GM19397 (cell line): ENCODE results near the gene KIF1C.
"Not testable (repeated sequence)": the region's sequence is repeated elsewhere in the genome, so short reads cannot be mapped to it uniquely, and the experiment has no call there.

ENCODE experiments used
- ATAC-seq: cut with Tn5 transposase; IDR thresholded peaks from one replicate; pipeline ENCODE4 v1.9.1; 2021; ENCODE audit warnings: mild to moderate bottlenecking, moderate library complexity; ENCODE audit not compliant: unreplicated experiment

The KIF1C gene

GRCh38 chr17:4999430-5000093, 1.8 kb downstream of the KIF1C start:
- ATAC-seq: no peak

GRCh38 chr17:5000237-5000639, 2.5 kb downstream of the KIF1C start:
- no peak for ATAC-seq

GRCh38 chr17:5002121-5002788, 4.5 kb downstream of the KIF1C start:
- ATAC-seq: no peak

GRCh38 chr17:5003214-5003867, 5.6 kb downstream of the KIF1C start:
- no peak for ATAC-seq

DNA sequence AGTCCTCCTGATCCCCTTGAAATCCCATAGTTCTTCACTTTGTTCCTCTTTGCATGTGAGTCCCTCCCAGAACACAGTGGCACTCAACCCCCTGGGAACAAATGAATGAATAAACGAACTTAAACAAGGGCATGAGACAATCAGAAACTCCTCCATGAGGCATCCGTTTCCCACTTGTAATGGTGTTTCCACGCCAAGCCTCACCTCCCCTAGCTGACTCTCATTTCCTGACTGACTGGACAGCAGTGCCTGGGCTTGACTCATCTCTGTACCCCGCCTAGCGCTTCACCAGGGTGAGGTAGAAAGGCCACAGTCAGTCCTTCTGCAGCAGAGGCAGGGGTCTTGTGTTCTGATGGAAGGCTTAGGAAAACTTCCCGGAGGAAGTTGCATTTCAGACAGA, 14.2 kb downstream of the KIF1C start:
- ATAC-seq: no peak

DNA sequence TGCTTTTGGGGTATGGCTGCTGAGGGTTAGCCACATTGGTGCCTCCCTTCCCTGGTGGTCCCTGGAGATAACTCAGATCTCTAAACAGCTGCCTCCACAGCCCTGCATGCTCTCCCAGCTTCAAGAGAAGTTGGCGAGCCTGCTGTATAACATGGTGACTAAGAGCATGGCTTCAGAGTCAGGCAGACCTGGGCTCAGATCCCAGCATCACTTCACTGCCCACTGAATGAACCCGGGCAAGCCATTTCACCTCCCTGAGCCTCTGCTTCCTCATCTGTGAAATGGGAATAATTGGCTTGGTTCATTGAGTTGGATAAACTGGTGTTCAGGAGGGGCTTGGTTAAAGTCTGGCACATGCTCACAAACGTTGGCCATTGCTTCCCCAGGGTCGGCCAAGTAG, 16.6 kb downstream of the KIF1C start:
- ATAC-seq: no peak

DNA sequence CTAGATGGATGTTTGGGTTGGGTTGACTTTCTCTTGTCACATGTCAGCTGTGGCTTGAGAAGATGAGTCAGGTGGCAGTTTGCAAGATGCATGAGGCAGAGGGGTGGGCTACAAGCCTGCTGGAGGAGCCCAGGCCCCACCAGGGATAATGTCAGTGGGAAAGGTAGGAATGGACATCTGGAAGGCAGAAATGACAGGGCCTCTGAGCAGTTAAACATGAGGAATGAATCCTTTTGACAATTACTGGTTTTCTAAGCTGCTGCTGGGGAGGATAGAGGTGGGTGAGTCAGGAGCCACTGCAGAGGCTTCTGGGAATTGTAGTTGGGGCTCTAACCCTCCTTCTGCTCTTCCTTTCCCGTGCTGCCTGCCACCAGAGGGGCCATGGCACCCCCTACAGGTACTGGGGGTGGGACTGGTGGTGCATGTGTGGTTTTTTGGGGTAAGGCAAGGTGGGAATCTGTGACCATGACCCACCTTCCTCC, 21.8 kb downstream of the KIF1C start:
- ATAC-seq: no peak

DNA sequence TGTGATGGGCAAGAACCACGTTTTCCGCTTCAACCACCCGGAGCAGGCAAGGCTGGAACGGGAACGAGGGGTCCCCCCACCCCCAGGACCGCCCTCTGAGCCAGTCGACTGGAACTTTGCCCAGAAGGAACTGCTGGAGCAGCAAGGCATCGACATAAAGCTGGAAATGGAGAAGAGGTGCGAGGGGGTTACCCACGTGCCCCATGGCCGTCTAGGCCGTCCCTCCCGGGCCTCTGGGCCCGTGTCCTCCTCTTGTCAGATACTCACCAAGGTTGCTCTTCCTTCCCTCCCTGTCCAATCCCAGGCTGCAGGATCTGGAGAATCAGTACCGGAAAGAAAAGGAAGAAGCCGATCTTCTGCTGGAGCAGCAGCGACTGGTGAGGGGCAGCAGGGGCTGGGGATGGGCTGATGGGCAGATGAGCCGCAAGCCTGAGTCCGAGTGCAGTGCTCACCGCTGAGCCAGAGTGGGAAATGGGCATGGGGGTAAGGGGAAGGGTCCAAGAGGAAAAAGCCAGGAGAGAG, 22.8 kb downstream of the KIF1C start:
- ATAC-seq: no peak

- no peak for ATAC-seq
Measured at GRCh38 chr17:5022171-5022711, 24.5 kb downstream of the KIF1C start.

- ATAC-seq: no peak
Measured at GRCh38 chr17:5023588-5024147, 25.9 kb downstream of the KIF1C start.

DNA sequence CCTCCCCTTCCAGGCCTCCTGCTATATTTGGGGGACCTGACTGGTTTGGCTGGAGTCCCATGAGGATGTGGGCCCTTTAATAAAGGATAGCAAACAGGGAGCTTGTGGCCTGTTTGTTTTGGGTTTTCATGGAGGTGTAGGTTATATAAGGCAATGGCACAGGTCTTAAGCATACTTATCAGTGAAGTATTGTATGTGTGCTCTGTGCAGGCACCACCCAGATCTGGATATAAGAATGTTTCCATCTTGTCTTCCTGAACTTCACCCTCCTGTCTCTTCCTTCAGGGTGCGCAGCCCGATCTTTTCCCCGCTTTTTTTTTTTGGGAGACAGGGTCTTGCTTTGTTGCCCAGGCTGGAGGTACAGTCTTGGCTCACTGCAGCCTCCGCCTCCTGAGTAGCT, 26.9 kb downstream of the KIF1C start:
- no peak for ATAC-seq

- no peak for ATAC-seq
Measured at GRCh38 chr17:5027299-5027698, 29.5 kb downstream of the KIF1C start.

DNA sequence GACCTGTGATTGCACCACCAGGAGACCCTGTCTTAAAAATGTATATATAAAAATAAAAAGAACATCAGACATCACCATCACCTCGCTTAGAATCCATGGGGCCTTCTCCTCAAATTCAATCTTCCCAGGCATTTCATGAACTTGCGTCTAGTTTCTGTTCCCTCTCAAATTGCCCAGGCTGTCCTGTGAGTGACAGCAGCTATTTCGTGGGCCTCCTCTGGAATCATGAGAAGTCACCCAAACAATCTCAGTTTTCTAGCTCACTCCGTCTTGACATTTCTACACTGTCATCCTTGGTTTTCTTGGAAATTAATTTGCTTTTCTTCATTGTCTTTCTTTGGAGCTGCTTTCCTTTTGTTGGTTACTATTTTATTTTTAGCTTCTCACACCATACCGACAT, 30.2 kb downstream of the KIF1C start:
- ATAC-seq: no peak

DNA sequence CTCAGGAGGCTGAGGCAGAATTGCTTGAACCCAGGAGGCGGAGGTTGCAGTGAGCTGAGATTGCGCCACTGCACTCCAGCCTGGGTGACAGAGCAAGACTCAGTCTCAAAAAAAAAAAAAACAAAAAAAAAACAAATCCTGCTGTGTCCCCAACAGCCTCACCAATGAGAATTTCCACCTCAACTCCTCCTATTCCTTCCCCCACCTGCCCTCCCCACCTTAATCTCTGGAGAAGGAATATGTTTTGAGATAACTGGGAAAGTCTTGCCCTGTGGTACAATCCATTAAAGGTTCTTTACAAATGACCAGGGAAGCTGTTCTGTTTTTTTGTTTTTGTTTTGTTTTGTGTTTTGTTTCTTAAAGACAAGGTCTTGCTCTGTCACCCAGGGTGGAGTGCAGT, 32.4 kb downstream of the KIF1C start:
- ATAC-seq: not testable (repeated sequence)

DNA sequence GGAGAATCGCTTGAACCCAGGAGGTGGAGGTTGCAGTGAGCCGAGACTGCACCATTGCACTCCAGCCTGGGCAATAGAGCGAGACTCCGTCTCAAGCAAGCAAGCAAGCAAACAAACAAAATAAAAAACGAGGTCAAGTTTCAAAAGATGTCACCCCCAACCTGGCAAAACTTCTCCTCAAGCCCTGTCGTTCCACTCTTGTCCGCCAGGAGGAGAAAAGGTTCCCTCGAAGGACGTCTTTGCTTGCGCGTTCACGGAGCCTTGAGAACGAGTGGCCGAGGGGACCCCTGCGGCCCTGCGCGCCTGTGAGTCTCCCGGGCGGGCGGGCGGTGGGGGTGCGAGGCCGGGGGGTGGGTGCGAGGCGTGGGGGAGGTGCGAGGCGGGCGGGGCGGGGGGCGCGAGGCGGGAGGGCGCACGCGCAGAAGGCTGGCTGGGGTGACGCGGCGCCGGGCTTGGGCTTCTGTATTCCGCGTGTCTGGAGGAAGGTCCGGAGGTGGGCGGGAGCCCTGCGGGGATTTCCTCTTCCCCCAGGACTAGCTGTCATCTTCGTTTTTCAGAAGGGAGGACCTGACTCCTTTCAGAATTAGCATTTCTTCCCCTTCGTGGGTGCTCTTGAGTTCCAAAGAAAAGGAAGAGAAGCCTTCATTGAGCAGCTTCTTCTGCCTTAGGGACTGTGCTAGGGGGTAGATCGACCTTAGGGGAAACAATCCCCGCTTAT, 33.8 kb downstream of the KIF1C start:
- peak; percentile 60 for ATAC-seq

DNA sequence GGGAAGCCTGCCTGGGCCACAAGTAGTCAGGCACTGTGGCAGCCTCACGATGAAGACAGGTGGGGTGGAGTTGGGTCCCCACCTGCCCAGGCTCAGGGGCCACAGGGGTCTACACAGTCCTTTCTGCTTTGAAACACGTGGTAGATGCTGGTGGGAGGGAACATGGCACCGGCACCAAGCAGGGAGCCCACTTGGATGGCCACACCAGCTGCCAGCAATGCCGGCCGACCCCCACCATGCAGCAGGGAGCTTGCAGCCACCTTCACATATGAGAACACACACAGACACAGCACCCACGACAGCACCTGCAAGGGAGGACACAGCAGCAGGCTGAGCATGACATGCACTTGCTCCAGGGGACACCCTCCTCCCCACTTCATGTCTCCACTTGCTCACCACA, 35.1 kb downstream of the KIF1C start:
- ATAC-seq: no peak

DNA sequence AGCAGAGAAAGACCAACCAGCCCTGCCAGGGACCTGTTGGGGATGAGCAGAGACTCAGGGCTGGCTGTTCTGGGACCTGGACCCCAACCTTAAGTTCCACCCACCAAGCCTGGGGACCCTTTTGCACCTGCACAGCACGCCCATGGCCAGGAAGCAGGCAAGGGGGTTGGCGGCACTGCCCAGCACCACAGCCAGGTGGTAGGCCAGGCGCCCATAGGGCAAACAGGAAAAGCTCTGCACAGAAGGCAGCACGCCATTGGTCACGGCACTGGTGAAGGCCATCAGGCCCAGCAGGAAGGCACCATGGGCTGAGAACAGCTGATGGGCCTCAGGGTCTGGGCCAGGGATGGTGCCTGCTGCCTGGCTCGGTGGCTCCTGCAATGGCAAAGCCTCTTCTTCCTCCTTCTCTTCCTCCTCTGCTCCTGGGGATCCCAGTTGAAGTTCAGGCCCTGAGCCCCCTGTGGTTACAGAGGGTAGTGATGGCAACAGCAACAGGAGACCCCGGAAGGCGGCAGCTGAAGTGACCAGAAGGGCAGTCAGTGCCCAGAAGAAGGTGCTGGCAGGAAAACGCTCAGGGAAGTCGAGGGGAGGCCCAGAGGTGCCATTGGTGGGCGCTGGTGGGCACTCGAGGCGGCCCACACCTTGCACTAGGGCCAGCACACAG, 35.7 kb downstream of the KIF1C start:
- no peak for ATAC-seq

- no peak for ATAC-seq
Measured at GRCh38 chr17:5034063-5034462, 36.3 kb downstream of the KIF1C start.

GRCh38 chr17:5034651-5035050, 36.9 kb downstream of the KIF1C start:
- ATAC-seq: no peak

DNA sequence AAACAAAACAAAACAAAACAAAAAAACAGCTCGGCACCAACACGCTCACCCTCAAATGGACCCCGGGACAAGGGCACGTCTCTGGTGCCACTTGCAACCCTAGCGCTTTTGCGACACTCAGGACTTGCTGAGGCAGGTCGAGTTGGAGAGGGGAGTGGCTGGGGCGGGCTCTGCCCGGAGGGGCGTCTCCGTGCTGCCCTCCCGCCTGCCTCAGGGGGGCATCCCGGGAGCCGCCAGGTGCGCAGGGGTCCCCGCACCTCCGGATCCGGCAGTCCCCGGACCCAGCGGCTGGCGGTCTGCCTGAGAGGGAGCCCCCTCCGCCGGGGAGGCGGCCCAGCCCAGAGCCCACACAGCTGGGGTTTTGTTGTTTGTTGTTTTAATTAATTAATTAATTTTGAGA, 37.6 kb downstream of the KIF1C start, which contains the start of gene SLC52A1:
Gene SLC52A1 (minus strand): TSS at position 112 of the 400 bp plus-strand sequence. CDS start 820 bp downstream, outside the sequence.
- ATAC-seq: no peak
